ENCODE results near the gene ARHGEF7.

ARHGEF7 gene

DNA sequence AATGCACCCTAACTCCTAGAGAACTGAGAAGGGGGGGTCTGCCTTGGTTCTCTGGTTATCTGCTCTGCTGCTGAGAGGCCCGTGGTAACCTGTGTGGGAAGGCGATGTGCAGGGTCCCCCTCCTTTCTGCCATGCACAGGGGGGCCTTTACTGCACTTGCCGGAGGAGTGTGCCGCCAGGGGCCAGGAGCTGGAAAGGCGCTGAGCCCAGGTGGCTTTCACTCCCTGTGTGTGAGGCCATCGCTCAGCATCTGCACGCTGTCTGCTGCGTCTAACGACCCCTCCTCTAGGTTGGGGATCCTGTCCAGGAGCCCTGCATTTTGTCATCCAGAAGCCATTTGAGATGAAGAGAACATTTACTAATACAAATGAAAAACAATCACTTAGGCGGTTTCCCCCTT lies 168.3 kb downstream of the ARHGEF7 start:
- DNase-seq: no peak

DNA sequence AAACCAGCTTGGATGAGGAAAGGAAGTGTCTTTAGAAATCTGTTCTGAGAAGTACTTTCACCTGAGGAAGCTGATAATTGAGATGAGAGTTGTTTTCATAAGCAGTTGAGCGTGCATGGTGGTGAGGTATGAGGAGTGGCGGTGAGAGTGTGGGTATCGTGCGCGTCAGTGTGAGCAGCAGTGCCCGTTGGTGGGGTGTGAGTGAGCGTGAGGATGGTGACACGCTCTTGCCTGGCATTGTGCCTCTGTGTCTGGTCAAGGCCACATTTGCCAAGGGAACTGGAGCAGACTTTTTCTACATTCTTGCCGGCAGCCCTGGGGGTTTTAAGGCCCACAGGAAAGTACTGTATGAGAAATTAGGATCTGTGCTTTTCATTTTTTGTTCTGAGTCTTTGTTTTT lies 168.9 kb downstream of the ARHGEF7 start:
- no peak for DNase-seq

DNA sequence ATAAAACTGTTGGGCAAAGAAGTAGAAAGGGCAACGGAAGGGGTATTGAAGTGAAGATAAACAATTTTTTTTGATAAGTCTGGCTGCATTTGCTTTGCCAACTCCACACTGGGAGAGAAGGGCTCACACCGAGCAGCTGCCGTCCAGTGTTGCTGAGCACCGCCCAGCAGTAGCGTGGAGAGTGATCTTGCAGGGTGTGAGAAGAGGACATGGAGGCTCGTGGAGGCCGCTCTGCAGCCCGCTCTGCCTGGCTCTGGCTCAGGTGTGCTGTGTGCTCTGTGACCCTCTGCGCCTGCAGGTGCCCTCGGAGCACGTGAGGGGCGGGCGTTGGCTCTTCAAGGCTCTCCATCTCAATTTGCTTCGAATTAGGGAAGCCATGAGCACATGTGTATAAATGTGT lies 169.5 kb downstream of the ARHGEF7 start:
- no peak for DNase-seq

DNA sequence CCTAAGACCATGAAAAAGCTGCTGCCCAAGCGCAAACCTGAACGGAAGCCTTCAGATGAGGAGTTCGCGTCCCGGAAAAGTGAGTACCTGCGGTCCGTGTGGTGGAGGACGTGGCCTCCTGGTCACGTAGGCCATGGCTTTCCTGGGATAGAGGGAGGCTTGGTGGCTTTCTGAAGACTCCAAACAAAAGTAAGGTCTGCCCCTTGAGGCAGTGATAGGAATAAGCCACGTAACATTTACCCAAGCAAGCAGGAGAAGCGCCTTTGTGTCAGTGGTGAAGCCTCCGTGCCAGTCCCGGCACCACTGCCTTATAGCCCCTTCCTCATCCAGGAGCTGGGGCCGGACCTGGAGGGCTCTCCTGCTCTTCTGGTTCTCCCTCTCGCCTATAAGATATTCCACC lies 171.1 kb downstream of the ARHGEF7 start:
- no peak for DNase-seq

DNA sequence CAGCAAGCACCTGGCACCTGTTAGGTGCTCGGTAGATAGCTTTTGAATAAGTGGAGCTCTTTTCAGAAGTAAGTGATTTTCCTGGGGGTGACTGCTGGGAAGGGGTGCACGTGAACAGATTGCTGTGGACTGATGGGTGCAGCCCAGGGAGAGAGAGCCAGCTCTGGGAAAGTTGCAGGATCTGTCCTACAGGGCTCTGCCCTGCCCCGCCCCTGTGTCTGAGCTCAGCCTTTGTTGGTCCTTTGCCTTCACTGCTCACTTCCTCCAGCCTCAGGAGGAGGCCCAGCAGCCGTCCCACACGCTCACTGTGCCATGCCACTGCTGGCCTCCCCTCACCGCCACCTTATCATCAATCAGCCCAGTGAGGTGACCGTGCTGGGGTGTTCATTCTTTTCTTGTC lies 171.6 kb downstream of the ARHGEF7 start:
- no peak for DNase-seq

DNA sequence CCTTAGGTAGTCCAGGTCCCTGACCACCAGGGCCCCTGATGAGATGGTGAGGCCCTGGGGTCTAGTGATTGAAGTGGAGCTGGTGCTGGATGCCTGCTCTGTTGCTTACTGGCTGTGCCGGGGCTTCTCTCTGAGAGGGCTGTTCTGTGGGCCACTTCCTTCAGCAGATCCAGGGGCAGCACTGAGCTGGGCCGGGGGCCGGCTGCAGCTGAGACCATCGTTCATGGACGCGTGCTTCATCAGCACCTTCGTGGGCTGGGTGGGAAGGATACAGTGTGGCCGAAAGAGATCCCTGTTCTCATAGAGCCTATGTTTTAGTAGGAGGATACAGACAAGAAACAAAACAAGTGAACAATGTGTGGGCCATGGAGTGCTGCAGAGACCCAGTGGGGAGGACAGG lies 172.1 kb downstream of the ARHGEF7 start:
- DNase-seq: no peak

DNA sequence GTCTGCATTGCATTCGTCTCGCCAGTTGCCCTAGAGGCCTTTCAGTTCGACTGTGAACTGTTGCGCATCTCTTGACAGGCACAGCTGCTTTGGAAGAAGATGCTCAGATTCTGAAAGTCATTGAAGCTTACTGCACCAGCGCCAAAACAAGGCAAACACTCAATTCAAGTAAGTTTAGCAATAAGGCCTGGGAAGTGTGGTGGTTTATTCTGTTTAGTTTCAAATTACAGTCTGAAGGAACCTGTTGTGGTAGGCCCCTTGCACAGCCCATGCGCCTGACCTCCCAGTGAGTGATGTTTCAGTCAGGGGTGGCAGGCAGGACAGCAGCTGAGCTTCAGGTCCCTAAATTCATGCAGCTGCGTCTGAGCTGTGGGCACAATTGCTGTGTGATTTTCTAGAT lies 173.2 kb downstream of the ARHGEF7 start:
- no peak for DNase-seq

DNA sequence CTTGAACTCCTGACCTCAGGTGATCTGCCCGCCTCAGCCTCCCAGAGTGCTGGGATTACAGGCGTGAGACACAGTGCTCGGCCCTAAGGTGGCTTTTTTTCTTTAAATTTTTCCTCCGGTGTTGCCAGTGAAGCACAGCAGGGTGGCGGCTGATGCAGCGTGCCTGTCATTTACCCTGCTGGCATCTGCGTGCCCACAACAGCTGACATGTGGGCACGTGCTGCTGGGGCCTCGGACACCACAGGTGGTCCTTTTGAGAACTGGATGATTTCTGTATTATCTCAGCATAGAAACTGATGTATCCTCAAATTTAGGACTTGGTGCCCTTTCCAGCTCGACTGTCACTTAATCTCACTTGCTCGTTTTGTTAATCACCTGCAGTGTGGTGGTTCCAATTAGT lies 174.1 kb downstream of the ARHGEF7 start:
- DNase-seq: no peak

DNA sequence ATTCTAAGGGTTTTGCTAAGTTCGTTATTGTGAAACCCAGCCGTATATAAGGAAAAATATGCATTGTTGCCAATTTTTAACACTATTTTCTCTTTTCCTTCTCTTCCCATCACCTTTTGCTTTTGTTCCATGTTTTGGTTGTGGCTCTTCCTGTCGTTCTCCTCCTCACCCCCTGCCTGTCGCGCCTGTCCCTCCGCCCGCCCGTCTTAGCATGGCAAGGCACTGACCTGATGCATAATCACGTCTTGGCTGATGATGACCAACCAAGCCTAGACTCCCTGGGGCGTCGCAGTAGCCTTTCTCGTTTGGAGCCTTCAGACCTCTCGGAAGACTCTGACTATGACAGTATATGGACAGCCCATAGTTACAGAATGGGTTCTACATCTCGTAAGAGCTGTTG lies 176.8 kb downstream of the ARHGEF7 start:
- DNase-seq: no peak

DNA sequence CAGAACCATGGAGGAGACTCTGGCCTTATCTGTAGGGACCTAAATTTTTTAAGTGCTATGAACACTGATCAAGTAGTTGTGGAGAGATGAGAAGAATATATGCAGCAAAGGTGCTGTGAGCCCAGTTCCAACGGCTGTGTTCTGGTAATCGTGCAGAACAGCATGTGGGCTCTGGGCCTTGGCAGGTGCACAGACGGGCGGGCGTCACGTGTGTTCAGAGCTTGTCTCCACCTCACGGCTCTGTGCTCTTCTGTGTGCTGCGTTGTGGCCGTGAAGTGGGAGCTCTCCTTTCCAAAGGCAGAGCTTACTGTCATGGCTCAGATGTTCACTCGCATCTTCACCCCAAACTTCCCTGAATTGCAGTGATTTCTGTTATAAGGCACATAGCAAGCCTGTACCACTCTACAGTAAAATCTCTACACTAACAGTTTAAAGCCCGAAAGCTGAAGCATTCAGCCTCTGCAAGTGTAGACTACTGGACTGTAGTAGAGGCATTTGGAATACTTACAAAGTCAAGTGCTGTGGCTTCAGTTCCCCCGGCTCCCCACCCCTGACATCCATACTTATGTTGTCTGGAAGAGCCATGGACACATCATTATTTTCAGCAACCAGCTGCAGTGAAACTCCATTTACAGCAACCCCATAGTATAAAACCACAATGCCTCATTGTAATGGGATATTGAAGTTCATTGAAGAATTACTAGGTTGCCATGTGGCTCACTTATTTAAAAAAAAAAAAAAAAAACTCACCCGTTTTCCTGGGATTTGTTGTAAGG lies 177.8 kb downstream of the ARHGEF7 start:
- no peak for DNase-seq

DNA sequence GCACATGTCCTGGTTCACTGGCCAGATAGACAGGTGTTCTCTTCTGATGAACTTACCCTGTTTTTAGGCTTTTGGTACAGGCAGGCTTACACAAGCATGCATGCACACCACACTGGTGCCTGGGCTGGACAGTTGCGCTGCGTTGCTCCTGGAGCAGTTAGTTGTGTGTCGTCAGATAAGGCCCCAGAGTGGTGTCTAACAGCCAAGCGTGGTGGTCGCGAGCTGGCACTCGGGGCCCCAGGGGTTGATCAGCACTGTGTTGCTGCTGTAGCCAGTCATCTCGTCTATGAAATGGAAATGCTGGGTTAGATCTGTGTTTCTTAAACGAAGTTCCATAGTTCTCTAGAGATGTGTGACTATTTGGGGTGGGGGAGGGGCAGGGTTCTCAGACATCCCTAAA lies 180.8 kb downstream of the ARHGEF7 start:
- DNase-seq: no peak

DNA sequence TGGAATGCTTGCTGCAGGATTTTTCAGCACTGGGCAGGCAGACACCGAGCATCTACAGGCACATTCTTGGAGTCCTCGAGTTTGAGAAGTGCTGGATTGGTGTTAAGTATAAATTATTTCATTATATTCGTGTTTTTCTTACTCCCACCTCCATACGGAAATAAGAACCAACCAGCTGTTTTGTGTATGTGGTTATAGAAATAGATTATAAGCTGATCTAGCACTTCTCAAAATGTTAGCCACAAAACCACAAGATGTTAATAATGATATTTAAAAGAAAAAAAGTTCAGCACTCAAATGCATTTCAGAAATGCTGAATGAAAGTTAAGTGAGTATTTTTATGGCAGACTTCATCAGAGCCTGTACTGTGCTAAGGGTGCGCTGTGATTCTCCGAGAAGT lies 181.3 kb downstream of the ARHGEF7 start:
- no peak for DNase-seq

DNA sequence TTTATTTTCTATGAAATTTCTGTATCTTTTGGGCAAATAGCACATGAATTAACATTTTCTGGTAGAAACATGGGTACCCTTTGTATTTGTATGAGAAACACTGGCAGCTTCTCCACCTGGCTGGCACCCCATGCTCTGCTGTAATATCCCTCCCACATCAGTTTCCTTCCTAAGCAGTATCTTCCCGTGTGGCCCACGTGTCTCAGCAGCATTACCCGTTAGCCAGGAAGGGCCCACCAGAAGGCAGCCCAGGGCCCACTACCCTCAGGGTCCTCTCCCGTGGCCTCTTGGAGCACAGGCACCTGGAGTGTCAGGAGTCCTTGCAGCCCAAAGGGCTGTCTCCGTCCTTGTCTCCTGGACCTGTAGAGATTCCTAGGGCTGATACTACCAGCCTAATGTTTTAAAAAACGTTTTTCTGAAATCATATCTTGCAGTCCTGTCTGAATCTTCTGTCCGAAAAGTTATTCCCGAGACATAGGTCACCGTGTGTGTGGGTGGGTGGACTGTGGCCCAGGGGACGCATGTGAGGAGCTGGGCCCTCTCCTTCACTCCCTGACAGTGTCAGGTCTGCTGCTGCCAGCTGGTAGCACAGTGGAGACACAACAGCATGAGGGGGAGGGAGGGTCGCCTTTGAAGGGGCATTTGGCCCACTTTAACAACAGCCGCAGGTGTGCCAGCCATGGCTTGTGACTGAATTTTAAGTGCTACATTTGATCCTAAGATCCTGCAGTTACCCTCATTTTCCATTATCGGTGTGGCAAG lies 183.3 kb downstream of the ARHGEF7 start:
- no peak for DNase-seq

DNA sequence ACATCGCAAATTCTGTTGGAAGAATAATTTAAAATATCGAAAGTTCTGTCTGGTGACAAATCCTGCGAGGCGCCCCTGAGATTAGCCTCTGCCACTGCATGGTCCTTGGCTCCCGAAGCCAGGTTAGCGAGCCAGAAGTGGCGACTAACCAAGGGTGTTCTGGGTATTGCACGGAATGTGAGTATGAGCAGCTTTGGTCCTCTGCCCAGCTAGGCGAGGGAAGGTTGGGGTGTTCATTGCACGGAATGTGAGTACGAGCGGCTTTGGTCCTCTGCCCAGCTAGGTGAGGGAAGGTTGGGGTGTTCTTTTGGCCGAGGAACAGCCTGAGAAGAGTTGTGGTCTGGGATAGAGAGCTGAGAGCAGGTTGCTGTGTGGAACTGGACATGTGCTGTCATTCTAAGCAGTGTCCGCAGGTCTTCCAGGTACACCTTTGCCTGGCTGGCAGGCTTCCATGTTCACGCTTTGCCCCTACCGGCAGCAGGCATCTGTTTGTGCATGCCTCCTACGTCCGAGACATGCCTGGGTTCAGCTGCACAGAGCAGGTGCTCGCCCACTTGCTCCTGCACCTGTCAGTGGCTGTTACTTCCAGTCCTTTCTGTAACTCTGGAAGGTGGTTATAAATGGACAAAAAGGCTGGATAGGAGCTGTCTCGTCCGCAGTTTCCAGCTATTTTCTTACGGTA lies 187.1 kb downstream of the ARHGEF7 start:
- no peak for DNase-seq

DNA sequence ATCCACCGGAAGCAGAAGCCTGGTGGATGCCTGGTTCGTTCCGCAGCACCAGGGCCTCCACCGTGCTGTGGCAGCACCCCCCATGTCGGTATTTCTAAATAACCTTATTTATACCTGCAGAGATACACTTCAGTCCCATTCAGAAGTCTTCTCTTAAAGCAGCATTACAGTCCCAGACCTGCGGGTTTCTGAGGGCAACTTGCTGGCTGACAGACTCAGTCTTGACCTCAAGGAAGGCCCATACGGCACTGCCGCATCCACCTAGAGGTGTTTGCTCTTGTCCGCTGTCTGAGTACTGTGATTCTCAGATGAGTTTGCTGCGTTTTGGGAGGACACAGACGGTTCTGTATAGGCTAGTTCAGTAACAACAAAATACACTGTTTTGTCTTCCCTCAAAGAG lies 188.4 kb downstream of the ARHGEF7 start:
- DNase-seq: no peak

DNA sequence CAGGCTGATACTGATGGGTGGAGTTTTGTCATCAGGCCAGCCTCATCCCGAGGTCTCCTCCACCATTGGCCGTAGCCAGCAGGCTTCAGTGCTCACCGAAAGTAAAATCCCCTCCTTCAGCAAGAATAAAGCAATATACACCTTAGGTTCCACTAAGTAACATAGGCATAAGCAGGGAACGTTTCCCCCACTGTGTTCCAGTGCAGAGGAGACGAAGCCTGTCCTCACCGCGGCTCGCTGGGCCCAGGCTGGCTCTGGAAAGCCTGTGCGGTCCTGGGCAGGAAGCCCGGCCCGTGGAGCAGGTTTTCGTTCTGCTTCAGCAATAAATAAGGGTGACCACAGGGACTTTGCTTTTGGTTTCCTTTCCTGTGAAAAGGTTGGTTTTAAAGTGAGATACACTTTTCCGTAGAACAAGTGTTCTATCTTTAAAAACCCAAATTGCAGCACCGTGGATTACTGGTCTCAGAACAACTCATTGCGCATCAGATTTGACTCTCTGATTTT lies 189.0 kb downstream of the ARHGEF7 start:
- DNase-seq: peak; percentile 56

DNA sequence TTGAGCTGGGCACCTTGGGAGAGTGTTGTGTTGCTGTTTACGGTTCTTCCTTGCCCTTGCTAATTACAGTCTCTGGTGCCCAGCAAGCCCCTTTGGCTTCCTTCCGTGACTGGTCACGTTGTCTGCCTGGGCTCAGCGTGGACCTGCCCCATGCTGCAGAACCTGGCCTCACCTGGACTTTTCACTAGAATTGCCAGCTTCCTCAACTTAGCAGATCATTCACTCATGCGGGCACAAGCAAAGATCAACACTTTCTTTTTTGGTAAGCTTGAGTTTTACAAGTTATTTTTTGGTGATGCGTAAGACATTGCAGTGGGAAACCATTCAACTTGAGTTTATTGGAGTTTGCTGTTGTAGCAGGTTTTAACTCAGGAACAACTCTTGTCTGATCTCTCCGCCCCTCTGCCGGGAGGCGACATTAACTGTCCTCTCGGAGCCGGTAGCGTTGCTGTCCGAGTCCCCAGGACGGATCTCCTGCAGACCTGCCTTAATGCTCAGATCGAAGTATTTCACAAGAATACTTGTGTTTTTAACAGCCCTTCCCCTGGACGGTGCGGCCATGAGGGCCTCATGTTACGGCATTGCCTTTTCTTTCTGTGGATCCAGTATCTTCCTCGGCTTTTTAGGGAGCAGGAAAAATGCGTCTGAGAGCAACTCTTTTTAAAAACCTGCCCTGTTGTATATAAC lies 189.6 kb downstream of the ARHGEF7 start:
- DNase-seq: no peak

DNA sequence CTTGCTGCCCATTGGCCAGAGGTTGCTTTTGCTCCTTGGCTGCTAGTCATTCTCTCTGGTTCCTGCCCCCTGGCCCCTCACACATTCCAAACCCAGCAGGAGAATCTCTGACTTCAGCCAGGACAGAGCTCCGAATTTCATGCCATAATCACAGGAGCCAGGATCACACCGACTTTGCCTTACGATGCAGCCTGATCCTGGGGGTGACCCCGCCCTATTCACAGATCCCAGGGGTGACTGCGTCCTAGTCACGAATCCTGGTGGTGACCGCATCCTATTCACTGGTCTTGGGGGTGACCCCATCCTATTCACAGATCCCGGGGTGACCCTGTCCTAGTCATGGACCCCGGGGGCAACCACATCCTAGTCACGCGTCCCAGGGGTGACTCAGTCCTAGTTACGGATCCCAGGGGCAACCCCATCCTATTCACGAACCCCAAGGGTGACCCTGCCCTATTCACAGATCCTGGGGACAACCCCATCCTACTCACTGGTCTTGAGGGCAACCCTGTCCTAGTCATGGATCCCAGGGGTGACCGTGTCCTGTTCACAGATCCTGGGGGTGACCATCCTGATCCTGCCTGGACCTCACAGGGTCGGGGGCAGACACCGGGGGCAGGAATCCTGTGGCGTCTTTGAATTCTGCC lies 198.0 kb downstream of the ARHGEF7 start:
- DNase-seq: no peak

DNA sequence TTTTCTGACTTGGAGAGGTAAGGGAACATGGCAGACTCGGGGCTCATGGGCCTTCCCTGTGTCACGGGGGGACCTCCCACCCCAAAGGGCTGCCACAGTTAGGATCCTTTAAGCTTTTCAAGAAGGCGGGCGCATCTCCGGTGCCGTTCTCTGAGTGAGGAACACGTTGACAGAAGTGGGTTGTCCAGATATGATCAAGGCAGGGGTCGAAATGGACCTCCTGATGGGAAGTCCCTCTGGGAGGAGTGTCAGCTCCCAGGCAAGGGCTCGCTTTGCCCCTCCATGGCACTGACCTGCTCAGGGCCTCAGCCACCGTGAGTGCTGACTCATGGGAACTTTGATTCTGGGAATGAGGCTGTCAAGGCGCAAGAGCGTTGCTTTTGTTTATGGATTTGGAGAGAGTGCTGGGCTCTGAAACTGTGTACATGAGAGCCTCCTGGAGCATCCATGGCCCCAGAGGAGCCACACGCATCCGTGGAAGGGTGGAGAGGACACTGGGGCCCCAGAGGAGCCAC lies 198.9 kb downstream of the ARHGEF7 start:
- no peak for DNase-seq

DNA sequence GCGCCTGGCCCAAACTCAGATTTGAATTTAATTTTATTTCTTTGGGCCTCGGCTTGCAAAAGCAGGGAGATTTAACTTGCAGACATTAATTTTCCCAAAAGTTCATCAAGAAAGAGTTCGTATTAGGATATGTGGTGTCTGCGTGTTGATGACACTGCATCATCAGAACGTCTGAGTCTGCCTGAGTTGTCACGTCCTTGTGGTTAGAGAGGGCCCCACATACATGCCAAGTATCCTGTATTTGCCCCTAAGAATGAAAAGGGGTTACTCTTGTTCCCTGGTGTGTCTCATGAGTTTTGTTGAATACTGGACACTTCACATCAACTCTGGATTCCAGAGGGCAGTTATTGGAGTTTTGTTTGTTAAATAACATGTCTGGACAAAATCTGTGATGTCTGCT lies 199.7 kb downstream of the ARHGEF7 start:
- no peak for DNase-seq

DNA sequence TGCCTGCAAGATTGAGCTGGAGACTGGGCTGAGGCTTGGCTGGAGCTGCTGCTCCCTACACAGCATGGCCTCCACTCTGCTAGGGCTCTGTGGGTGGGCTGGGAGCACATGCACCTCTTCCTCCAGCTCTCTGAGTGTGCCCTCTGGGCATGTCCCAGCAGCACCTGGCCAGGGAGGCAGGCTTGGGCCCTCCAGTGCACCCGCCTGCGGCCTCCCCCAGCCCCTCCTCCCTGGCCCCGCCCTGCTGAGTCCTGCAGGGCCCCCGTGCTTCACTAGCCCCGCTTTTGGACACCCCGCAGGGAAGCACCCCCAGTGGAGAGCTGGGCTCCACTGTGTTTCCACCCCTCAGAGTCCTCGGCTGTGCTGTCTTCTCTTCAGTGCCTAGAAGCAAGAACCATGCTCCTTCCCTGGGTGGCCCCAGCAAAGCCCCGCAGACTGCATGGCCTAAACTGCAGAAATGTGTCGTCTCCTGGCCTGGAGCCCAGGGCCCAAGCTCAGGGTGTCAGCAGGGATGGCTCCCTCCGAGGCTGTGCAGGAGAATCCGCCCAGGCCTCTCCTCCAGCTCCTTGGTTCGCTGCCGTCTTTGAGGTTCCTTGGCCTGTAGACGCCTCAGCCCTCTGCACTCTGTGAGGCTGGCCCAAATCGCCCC lies 200.4 kb downstream of the ARHGEF7 start:
- DNase-seq: no peak

DNA sequence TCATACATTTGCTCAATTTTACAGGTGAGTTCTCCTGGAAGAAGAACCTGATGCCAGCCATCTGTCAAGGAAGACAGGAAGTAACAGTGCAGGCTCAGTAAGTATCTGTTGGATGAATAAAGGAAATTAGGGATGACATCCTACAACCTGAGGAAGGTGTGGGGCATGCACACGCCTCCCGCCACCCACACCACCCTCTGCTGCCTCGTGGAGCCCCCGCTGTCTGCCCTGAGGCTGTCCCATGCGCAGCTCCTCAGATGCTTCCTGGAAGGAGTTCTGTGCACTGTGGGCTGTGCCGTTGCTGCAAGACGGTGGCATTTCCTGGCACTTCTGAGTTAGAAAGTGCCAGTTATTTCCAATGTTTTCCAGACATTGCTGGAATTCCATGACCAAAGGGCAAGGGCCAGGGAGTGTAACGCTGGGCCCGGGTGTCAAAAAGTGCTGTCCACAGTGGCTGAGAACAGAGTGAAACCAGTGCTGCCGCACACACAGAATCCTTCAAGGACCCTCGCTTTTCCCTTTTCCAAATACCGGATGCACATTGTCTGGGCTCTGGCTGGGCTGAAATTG lies 201.1 kb downstream of the ARHGEF7 start:
- DNase-seq: no peak

Data from activated CD4-positive, alpha-beta T cell treated with anti-CD3 and anti-CD28 coated beads, Interleukin-2, Interleukin-6, amounts not matched to agents 100 ng/mL and 50 ng/mL, durations not matched to agents 16 hours and 8 hours (primary cell).